Suppressor macrophage (primary cell): ENCODE measurements around the gene ZNF169.
"Not testable (repeated sequence)": the region's sequence is repeated elsewhere in the genome, so short reads cannot be mapped to it uniquely, and the experiment has no call there.

Experiments used
- DNase-seq, 4 experiments: peaks; one replicate each; pipeline ENCODE4 v3.0.0-alpha.2; 2020 to 2022
- total RNA-seq, 17 experiments: gene quantifications; one replicate each; lab custom pipeline; 2026; ENCODE audit warnings: mixed read lengths in 6 of 17, inconsistent platforms in 3 of 17; lab: John Stamatoyannopoulos, UW

Gene ZNF169
- total RNA-seq = 1.5 to 11.7 (median 4.1) reads per million in 17 experiments

- peak; percentile 91 to 95 (median 94) for DNase-seq
Measured at GRCh38 chr9:94259077-94259862, at the start of gene ZNF169. ZNF169 (plus strand) TSS chr9:94259298; CDS start chr9:94278813, 19,515 bp downstream.

- DNase-seq = no peak
Measured at GRCh38 chr9:94210616-94211603, 48.2 kb upstream of the ZNF169 start.

- DNase-seq = no peak
Measured at GRCh38 chr9:94212091-94212490, 47.0 kb upstream of the ZNF169 start.

- no peak for DNase-seq
Measured at GRCh38 chr9:94212531-94212930, 46.6 kb upstream of the ZNF169 start.

GRCh38 chr9:94213511-94214124, 45.5 kb upstream of the ZNF169 start:
- peak; percentile 88 to 94 (median 91) for DNase-seq

- no peak for DNase-seq
Measured at GRCh38 chr9:94222870-94223269, 36.2 kb upstream of the ZNF169 start.

- not testable (repeated sequence) for DNase-seq
Measured at GRCh38 chr9:94225413-94225812, 33.7 kb upstream of the ZNF169 start.

GRCh38 chr9:94228616-94229015, 30.5 kb upstream of the ZNF169 start:
- no peak for DNase-seq

- DNase-seq = no peak
Measured at GRCh38 chr9:94232428-94232827, 26.7 kb upstream of the ZNF169 start.

GRCh38 chr9:94241098-94241497, 18.0 kb upstream of the ZNF169 start:
- not testable (repeated sequence) for DNase-seq

- DNase-seq = no peak
Measured at GRCh38 chr9:94245651-94246050, 13.4 kb upstream of the ZNF169 start.

- no peak for DNase-seq
Measured at GRCh38 chr9:94250456-94250855, 8.6 kb upstream of the ZNF169 start.

GRCh38 chr9:94256007-94256406, 3.1 kb upstream of the ZNF169 start:
- DNase-seq = no peak

- DNase-seq = not testable (repeated sequence)
Measured at GRCh38 chr9:94265626-94266402, 6.7 kb downstream of the ZNF169 start.

- DNase-seq = no peak
Measured at GRCh38 chr9:94269264-94269663, 10.2 kb downstream of the ZNF169 start.

- DNase-seq = no peak
Measured at GRCh38 chr9:94270009-94270408, 10.9 kb downstream of the ZNF169 start.

GRCh38 chr9:94277029-94277428, 17.9 kb downstream of the ZNF169 start:
- not testable (repeated sequence) for DNase-seq

GRCh38 chr9:94277885-94278536, 18.9 kb downstream of the ZNF169 start:
- DNase-seq = no peak

GRCh38 chr9:94280409-94280989, 21.4 kb downstream of the ZNF169 start:
- DNase-seq = no peak

GRCh38 chr9:94281101-94281500, 22.0 kb downstream of the ZNF169 start:
- no peak for DNase-seq

GRCh38 chr9:94286116-94286515, 27.0 kb downstream of the ZNF169 start:
- no peak for DNase-seq
